ENCODE results near the gene WDR93.

GRCh38 chr15:89784686-89784960, 94.0 kb downstream of the WDR93 start:
- TF ChIP-seq POLR2A (IDR thresholded peaks at IDR 0.05; ENCODE audit: low read depth, low read length) = no peak
- no peak for TF ChIP-seq TAF1 (IDR thresholded peaks at IDR 0.05; ENCODE audit: borderline replicate concordance, low read depth, low read length)
